Mesenchymal stem cell (in vitro differentiated cells and primary cell): ENCODE results near the gene SULF2.
A peak's percentile ranks its signal among the peaks of the same experiment; 100 is the strongest.

Experiments
- DNase-seq: peaks from one replicate; pipeline ENCODE4 v3.0.0-alpha.2; 2013
- H2AFZ ChIP-seq: one replicate; pipeline ENCODE4 v1.6.1; 2013; ENCODE audit warnings: low read depth, mild to moderate bottlenecking, control low read depth, inconsistent platforms, low read length, moderate library complexity
- H2AK5ac ChIP-seq: 2 replicates; pipeline ENCODE4 v1.6.1; 2013; ENCODE audit warnings: low read length, moderate library complexity, mild to moderate bottlenecking, inconsistent platforms; ENCODE audit not compliant: severe bottlenecking
- H2BK120ac ChIP-seq: one replicate; pipeline ENCODE4 v1.6.1; 2013; ENCODE audit warnings: low read depth, mild to moderate bottlenecking, inconsistent platforms, low read length, moderate library complexity
- H2BK12ac ChIP-seq, 2 experiments: one replicate each; pipeline ENCODE4 v1.6.1; 2013; ENCODE audit warnings: inconsistent platforms in 2 of 2, low read length in 2 of 2, mild to moderate bottlenecking in 2 of 2, moderate library complexity in 2 of 2, control low read depth in 1 of 2
- H2BK15ac ChIP-seq: one replicate; pipeline ENCODE4 v1.6.1; 2013; ENCODE audit warnings: mild to moderate bottlenecking, low read depth, inconsistent platforms; ENCODE audit not compliant: poor library complexity, severe bottlenecking
- H2BK5ac ChIP-seq: 2 replicates; pipeline ENCODE4 v1.6.1; 2013; ENCODE audit warnings: low read depth, mild to moderate bottlenecking, low read length, control low read depth, inconsistent platforms; ENCODE audit not compliant: poor library complexity, severe bottlenecking
- H3K14ac ChIP-seq, 2 experiments: one replicate each; pipeline ENCODE4 v1.6.1; 2013; ENCODE audit warnings: inconsistent platforms in 2 of 2, low read length in 2 of 2, control low read depth in 1 of 2, mild to moderate bottlenecking in 1 of 2, moderate library complexity in 1 of 2
- H3K18ac ChIP-seq, 2 experiments: one replicate each; pipeline ENCODE4 v1.6.1; 2013; ENCODE audit warnings: inconsistent platforms in 2 of 2, low read length in 2 of 2, control low read depth in 1 of 2, low read depth in 1 of 2, mild to moderate bottlenecking in 1 of 2
- H3K23ac ChIP-seq, 2 experiments: one replicate each; pipeline ENCODE4 v1.6.1; 2013; ENCODE audit warnings: inconsistent platforms in 2 of 2, low read length in 2 of 2, mild to moderate bottlenecking in 2 of 2, moderate library complexity in 2 of 2, control low read depth in 1 of 2
- H3K27ac ChIP-seq: 2 replicates; pipeline ENCODE4 v1.5.1; 2013; ENCODE audit warnings: mild to moderate bottlenecking, moderate library complexity, low read length, control low read depth, inconsistent platforms; ENCODE audit not compliant: poor library complexity, severe bottlenecking
- H3K27me3 ChIP-seq, 2 experiments: 2 replicates each; pipeline versions ENCODE4 v1.6.1 to v1.7.0; 2013; ENCODE audit warnings: low read length in 2 of 2, mild to moderate bottlenecking in 2 of 2, moderate library complexity in 2 of 2, control low read depth in 1 of 2, inconsistent platforms in 1 of 2; ENCODE audit not compliant: control insufficient read depth in 1 of 2, insufficient read depth in 1 of 2
- H3K36me3 ChIP-seq, 2 experiments: 2 replicates each; pipeline versions ENCODE4 v1.6.1 to v1.7.0; 2013; ENCODE audit warnings: low read length in 2 of 2, control low read depth in 1 of 2, inconsistent platforms in 1 of 2, low read depth in 1 of 2, mild to moderate bottlenecking in 1 of 2; ENCODE audit not compliant: insufficient read depth in 2 of 2, control insufficient read depth in 1 of 2
- H3K4ac ChIP-seq, 2 experiments: one replicate each; pipeline ENCODE4 v1.6.1; 2013; ENCODE audit warnings: inconsistent platforms in 2 of 2, low read length in 2 of 2, mild to moderate bottlenecking in 2 of 2, moderate library complexity in 2 of 2, control low read depth in 1 of 2, low read depth in 1 of 2
- H3K4me1 ChIP-seq: 2 replicates; pipeline ENCODE4 v1.6.1; 2013; ENCODE audit warnings: low read depth, low read length, control low read depth; ENCODE audit not compliant: control insufficient read depth, insufficient read depth
- H3K4me2 ChIP-seq: 2 replicates; pipeline ENCODE4 v1.6.1; 2013; ENCODE audit warnings: low read length, mild to moderate bottlenecking, inconsistent platforms; ENCODE audit not compliant: poor library complexity, severe bottlenecking
- H3K4me3 ChIP-seq, 2 experiments: 2 replicates each; pipeline versions ENCODE4 v1.5.1 to v1.7.0; 2013; ENCODE audit warnings: low read length in 2 of 2, mild to moderate bottlenecking in 2 of 2, control low read depth in 1 of 2, low read depth in 1 of 2; ENCODE audit not compliant: insufficient read depth in 1 of 2
- H3K79me1 ChIP-seq: replicated peaks from 2 replicates; pipeline ENCODE4 v1.6.1; 2013; ENCODE audit warnings: mild to moderate bottlenecking, control low read depth, low read length, inconsistent platforms; ENCODE audit not compliant: poor library complexity, severe bottlenecking
- H3K9ac ChIP-seq: 2 replicates; pipeline ENCODE4 v1.7.0; 2013; ENCODE audit warnings: mild to moderate bottlenecking, low read length, moderate library complexity
- H3K9me3 ChIP-seq: 2 replicates; pipeline ENCODE4 v1.7.0; 2013; ENCODE audit warnings: mild to moderate bottlenecking, low read length; ENCODE audit not compliant: control insufficient read depth
- H4K8ac ChIP-seq: one replicate; pipeline ENCODE4 v1.6.1; 2013; ENCODE audit warnings: inconsistent platforms, mild to moderate bottlenecking, low read length, moderate library complexity
- H4K91ac ChIP-seq: one replicate; pipeline ENCODE4 v1.6.1; 2013; ENCODE audit warnings: mild to moderate bottlenecking, low read length, inconsistent platforms
- WGBS: methylation state at CpG from one replicate; pipeline ENCODE4 v1.1.7; 2013; ENCODE audit warnings: mixed read lengths; 5-methylcytosine and 5-hydroxymethylcytosine counted together

SULF2 gene

DNA sequence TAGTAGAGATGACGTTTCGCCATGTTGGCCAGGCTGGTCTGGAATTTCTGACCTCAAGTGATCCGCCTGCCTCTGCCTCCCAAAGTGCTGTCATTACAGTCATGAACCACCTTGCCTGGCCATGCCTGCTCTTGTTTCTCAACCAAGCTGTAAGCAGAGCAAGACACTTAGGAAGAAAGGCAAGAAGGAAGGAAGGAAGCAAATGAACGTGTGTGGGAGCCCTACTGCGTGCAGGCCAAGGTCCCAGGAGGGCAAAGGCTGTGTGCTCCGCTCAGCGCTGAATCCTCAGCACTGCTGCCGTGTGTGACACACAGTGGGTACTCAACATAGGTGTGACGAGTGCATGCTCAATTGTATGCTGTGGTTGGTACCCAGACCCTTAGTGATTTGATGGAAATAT lies 47.4 kb downstream of the SULF2 start:
- no peak overlapping the region for H2AFZ ChIP-seq
- no peak overlapping the region for H2BK15ac ChIP-seq
- H2BK5ac ChIP-seq, result no peak overlapping the region
- no peak overlapping the region for H4K8ac ChIP-seq
- no peak overlapping the region for H3K27ac ChIP-seq
- H4K91ac ChIP-seq, result no peak overlapping the region
- no peaks in the 10 kb centered on the region for H3K4me1 ChIP-seq
- H3K79me1 ChIP-seq, result no peaks in the 10 kb centered on the region
- H3K4me3 ChIP-seq, result no peak overlapping the region
- no peak overlapping the region for H2BK120ac ChIP-seq
- no peaks in the 10 kb centered on the region for H3K9me3 ChIP-seq
- no peak overlapping the region for H3K18ac ChIP-seq
- H3K27me3 ChIP-seq, result peaks cover 4 to 16% of the 10 kb centered on the region in 2 experiments
- H3K9ac ChIP-seq, result no peak overlapping the region
- no peak overlapping the region for H2AK5ac ChIP-seq
- H3K23ac ChIP-seq, result no peak overlapping the region
- H3K36me3 ChIP-seq, result peaks cover 0 to 18% of the 10 kb centered on the region in 2 experiments
- peak overlapping the region in 1 of 2 experiments; percentile 44 for H3K14ac ChIP-seq
- H2BK12ac ChIP-seq, result no peak overlapping the region
- no peak overlapping the region for H3K4me2 ChIP-seq
- WGBS, result 82% methylated on average over 7 of the region's 9 CpGs
- H3K4ac ChIP-seq, result no peak overlapping the region
- no peak for DNase-seq

DNA sequence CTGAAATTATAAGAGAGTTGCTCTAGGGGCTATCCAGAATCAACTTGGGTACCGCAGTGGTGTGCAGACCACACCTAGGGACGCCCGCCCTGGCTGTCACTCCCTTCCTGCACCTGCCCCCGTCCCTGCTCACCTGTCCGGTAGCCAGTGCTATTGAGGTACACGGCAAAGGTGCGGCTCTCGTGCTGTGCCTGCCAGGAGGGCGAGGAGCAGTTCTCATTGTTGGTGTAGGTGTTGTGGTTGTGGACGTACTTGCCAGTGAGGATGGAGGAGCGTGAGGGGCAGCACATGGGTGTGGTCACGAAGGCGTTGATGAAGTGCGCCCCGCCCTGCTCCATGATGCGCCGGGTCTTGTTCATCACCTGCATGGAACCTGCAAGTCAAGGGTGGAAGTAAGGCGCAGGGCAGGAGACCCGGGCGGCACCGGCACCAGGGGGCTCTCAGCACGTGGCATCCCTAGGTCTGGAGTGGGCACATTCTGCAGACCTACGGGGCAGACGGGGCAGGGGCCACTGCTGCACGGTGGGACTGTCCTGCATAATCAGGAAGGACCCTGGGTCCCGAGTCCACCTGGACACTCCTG lies 48.6 kb downstream of the SULF2 start:
- DNase-seq, result no peak
- Histone ChIP-seq H3K79me1 (no peaks in the 10 kb centered on the region), H3K23ac (no peak overlapping the region), H3K9me3 (no peaks in the 10 kb centered on the region), H2AFZ (no peak overlapping the region), H3K14ac (no peak overlapping the region), H3K27me3 (peaks cover 4 to 11% of the 10 kb centered on the region in 2 experiments), H2BK15ac (no peak overlapping the region), H2BK12ac (no peak overlapping the region), H4K8ac (no peak overlapping the region), H3K4me1 (no peaks in the 10 kb centered on the region), H3K4me2 (no peak overlapping the region), H4K91ac (no peak overlapping the region), H2AK5ac (no peak overlapping the region), H3K36me3 (peaks cover 0 to 18% of the 10 kb centered on the region in 2 experiments), H2BK5ac (no peak overlapping the region), H3K9ac (no peak overlapping the region), H3K4ac (no peak overlapping the region), H3K27ac (no peak overlapping the region), H2BK120ac (no peak overlapping the region), H3K18ac (no peak overlapping the region), H3K4me3 (no peak overlapping the region)
- 93% methylated on average over 26 of the region's 26 CpGs for WGBS

GRCh38 chr20:47735412-47736400 lies 49.6 kb downstream of the SULF2 start:
- H3K27ac ChIP-seq, result no peak overlapping the region
- H3K27me3 ChIP-seq, result peaks cover 0 to 2% of the 10 kb centered on the region in 2 experiments
- no peak overlapping the region for H3K18ac ChIP-seq
- H2AK5ac ChIP-seq, result no peak overlapping the region
- H3K36me3 ChIP-seq, result peaks cover 0 to 20% of the 10 kb centered on the region in 2 experiments
- H3K4ac ChIP-seq, result no peak overlapping the region
- no peak overlapping the region for H3K4me2 ChIP-seq
- no peak overlapping the region for H3K9ac ChIP-seq
- no peak overlapping the region for H3K23ac ChIP-seq
- no peak overlapping the region for H4K91ac ChIP-seq
- no peak overlapping the region for H3K4me3 ChIP-seq
- no peak overlapping the region for H2BK12ac ChIP-seq
- no peak overlapping the region for H4K8ac ChIP-seq
- no peak overlapping the region for H3K14ac ChIP-seq
- H2BK5ac ChIP-seq, result no peak overlapping the region
- no peaks in the 10 kb centered on the region for H3K79me1 ChIP-seq
- no peaks in the 10 kb centered on the region for H3K4me1 ChIP-seq
- peak; percentile 1 for DNase-seq
- no peak overlapping the region for H2BK120ac ChIP-seq
- H2AFZ ChIP-seq, result no peak overlapping the region
- 91% methylated on average over 12 of the region's 17 CpGs for WGBS
- no peak overlapping the region for H2BK15ac ChIP-seq
- no peaks in the 10 kb centered on the region for H3K9me3 ChIP-seq

- WGBS, result 82% methylated on average over 1 of the region's 2 CpGs
- no peak overlapping the region for H3K23ac ChIP-seq
- no peak overlapping the region for H3K14ac ChIP-seq
- H3K4me3 ChIP-seq, result no peak overlapping the region
- no peak overlapping the region for H3K4me2 ChIP-seq
- no peak overlapping the region for H2BK15ac ChIP-seq
- H3K9me3 ChIP-seq, result no peaks in the 10 kb centered on the region
- H3K36me3 ChIP-seq, result peaks cover 0 to 24% of the 10 kb centered on the region in 2 experiments
- no peak overlapping the region for H2BK120ac ChIP-seq
- H3K79me1 ChIP-seq, result no peaks in the 10 kb centered on the region
- H2AFZ ChIP-seq, result no peak overlapping the region
- no peak overlapping the region for H2AK5ac ChIP-seq
- H2BK12ac ChIP-seq, result no peak overlapping the region
- DNase-seq, result no peak
- no peak overlapping the region for H3K9ac ChIP-seq
- H4K8ac ChIP-seq, result no peak overlapping the region
- no peak overlapping the region for H4K91ac ChIP-seq
- H3K4me1 ChIP-seq, result no peaks in the 10 kb centered on the region
- no peak overlapping the region for H3K4ac ChIP-seq
- no peak overlapping the region for H2BK5ac ChIP-seq
- no peak overlapping the region for H3K18ac ChIP-seq
- peaks cover under 1 to 2% of the 10 kb centered on the region in 2 experiments for H3K27me3 ChIP-seq
- H3K27ac ChIP-seq, result no peak overlapping the region
These were observed 50.4 kb downstream of the SULF2 start for GRCh38 chr20:47734870-47735269.
